Adrenal gland (tissue), 5 donors: ENCODE data around the gene MBNL2.

Source experiments
- CTCF ChIP-seq, 6 experiments: fragments of 450-650 bp in 4 of 6; fragments of 200-600 bp in 2 of 6; sonication (generic) in 1 of 6; IDR thresholded peaks; 1 replicate in 5 of 6; 2 replicates in 1 of 6; pipeline versions ENCODE4 v1.5.1 to v1.8.0; 2016 to 2021; ENCODE audit warnings: antibody characterized with exemption in 6 of 6, mild to moderate bottlenecking in 2 of 6, moderate library complexity in 1 of 6
- POLR2A ChIP-seq, 2 donors: fragments of 450-650 bp; IDR thresholded peaks; one replicate each; pipeline ENCODE4 v1.6.1; 2017; ENCODE audit warnings: antibody characterized with exemption in 2 of 2, mild to moderate bottlenecking in 2 of 2, moderate library complexity in 1 of 2
- donor health status: DM: no; HTN: no; CAD: no.

GRCh38 chr13:97327086-97327485 lies 105.0 kb downstream of the MBNL2 start:
- TF ChIP-seq POLR2A (IDR thresholded peaks at IDR 0.05) (no peak), CTCF (IDR thresholded peaks at IDR 0.05) (no peak)
